Karpas-422 (cell line): ENCODE results near the gene FAM131C. TPM values are rescaled to one million over a fixed set of nuclear protein-coding genes. Genes with fewer than 3 reads are reported as not detected.

Experiments
- DNase-seq: peaks from one replicate; pipeline ENCODE4 v3.0.0-alpha.2; 2015
- H2AFZ ChIP-seq: fragments of 200-600 bp; sonication (generic); 2 replicates; pipeline ENCODE4 v1.6.1; 2014; ENCODE audit warnings: antibody characterized with exemption, low read length, mixed read lengths
- H3K27ac ChIP-seq: fragments of 200-600 bp; sonication (generic); 2 replicates; pipeline ENCODE4 v1.5.1; 2014; ENCODE audit warnings: mild to moderate bottlenecking, low read length, moderate library complexity
- H3K27me3 ChIP-seq: fragments of 200-600 bp; sonication (generic); 2 replicates; pipeline ENCODE4 v1.6.1; 2014; ENCODE audit warnings: low read length, mixed read lengths
- H3K36me3 ChIP-seq: fragments of 200-600 bp; sonication (generic); 2 replicates; pipeline ENCODE4 v1.6.1; 2014; ENCODE audit warnings: low read length, mixed read lengths; ENCODE audit not compliant: insufficient read depth
- H3K4me1 ChIP-seq: fragments of 200-600 bp; sonication (generic); 2 replicates; pipeline ENCODE4 v1.6.1; 2014; ENCODE audit warnings: mild to moderate bottlenecking, low read length, mixed read lengths
- H3K4me2 ChIP-seq: fragments of 200-600 bp; sonication (generic); 2 replicates; pipeline ENCODE4 v1.6.1; 2014; ENCODE audit warnings: low read length, low read depth, mild to moderate bottlenecking; ENCODE audit not compliant: poor library complexity, severe bottlenecking
- H3K4me3 ChIP-seq: fragments of 200-600 bp; sonication (generic); 2 replicates; pipeline ENCODE4 v1.5.1; 2014; ENCODE audit warnings: mild to moderate bottlenecking, antibody characterized with exemption, low read length, mixed read lengths
- H3K79me2 ChIP-seq: fragments of 200-600 bp; sonication (generic); 2 replicates; pipeline ENCODE4 v1.6.1; 2014; ENCODE audit warnings: mild to moderate bottlenecking, low read length, mixed read lengths
- H3K9ac ChIP-seq: fragments of 200-600 bp; sonication (generic); 2 replicates; pipeline ENCODE4 v1.6.0; 2014; ENCODE audit warnings: low read length
- H3K9me2 ChIP-seq: fragments of 200-600 bp; sonication (generic), shearing (Covaris generic); replicated peaks from 2 replicates; pipeline ENCODE4 v1.6.0; 2014; ENCODE audit warnings: mild to moderate bottlenecking, low read length, moderate library complexity; ENCODE audit not compliant: insufficient read depth
- H3K9me3 ChIP-seq: fragments of 300-700, 200-600 bp; sonication (generic); 2 replicates; pipeline ENCODE4 v1.6.1; 2014; ENCODE audit warnings: low read length, mixed read lengths
- H4K20me1 ChIP-seq: fragments of 200-600 bp; sonication (generic); 2 replicates; pipeline ENCODE4 v1.6.1; 2014; ENCODE audit warnings: mild to moderate bottlenecking, antibody characterized with exemption, low read length, low read depth; ENCODE audit not compliant: insufficient read depth
- total RNA-seq: library from RNA; depleted of rRNA; stranded (reverse); fragments of >200 nt; shearing (Covaris generic); gene quantifications from 2 replicates; pipeline ENCODE4 v1.2.3, GENCODE V29; 2014; ENCODE audit warnings: low replicate concordance

FAM131C gene
- total RNA-seq, 1 experiment from 2014 or later: not detected

DNA sequence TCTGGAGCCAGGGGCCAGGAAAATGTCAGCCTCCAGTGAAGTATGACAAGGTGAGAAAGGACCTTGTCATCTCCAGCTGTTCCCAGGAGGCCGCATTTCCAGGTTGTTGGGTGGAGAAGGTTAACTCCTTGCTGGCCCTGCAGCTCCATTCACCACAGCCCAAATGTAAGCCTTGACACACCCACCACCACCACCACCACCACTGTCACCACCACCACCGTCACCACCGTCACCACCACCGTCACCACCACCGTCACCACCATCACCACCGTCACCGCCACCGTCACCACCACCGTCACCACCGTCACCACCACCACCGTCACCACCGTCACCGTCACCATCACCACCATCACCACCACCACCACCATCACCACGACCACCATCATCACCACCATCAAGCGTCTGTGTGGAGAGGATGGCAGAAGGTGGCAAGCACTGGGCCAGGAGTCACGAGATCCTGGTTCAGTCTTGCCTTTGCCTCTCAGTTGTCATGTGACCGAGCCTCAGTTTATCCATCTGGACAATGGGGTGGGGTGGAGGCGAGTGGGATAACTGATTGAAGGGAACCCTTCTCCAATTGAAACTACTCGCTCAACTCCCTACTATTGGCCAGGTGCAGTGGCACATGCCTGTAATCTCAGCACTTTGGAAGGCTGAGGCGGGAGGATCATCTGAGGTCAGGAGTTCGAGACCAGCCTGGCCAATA lies 21.2 kb upstream of the FAM131C start:
- no peak overlapping the region for H3K27ac ChIP-seq
- H3K9me3 ChIP-seq: no peaks in the 10 kb centered on the region
- no peaks in the 10 kb centered on the region for H3K4me1 ChIP-seq
- no peak overlapping the region for H3K9ac ChIP-seq
- no peak overlapping the region for H2AFZ ChIP-seq
- no peaks in the 10 kb centered on the region for H3K79me2 ChIP-seq
- H3K9me2 ChIP-seq: no peaks in the 10 kb centered on the region
- H3K4me2 ChIP-seq: no peak overlapping the region
- H3K27me3 ChIP-seq: no peaks in the 10 kb centered on the region
- H3K4me3 ChIP-seq: no peak overlapping the region
- DNase-seq: no peak
- H3K36me3 ChIP-seq: no peaks in the 10 kb centered on the region
- peaks cover 3% of the 10 kb centered on the region; the same call in 1 of the 2 replicates for H4K20me1 ChIP-seq

DNA sequence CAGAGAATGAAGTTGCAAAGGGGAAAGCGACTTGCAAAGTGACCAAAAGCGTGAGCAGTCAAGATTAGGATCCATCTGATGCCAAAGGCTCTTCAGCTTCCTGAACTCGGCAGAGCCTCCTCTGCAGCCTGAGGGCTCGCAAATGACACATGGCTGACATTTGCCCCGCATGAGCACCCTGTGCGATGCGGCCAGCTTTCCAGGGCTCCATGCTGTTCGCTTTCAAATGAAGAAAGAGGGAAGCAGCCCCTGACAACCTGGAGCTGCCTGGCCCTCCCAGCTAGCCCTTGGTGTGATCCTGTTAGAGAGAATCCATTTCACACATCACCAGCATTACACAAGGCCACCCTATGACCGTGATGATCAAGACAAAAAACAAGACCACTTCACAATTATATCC lies 20.2 kb upstream of the FAM131C start:
- H3K79me2 ChIP-seq: no peaks in the 10 kb centered on the region
- H4K20me1 ChIP-seq: peaks cover 3% of the 10 kb centered on the region; the same call in 1 of the 2 replicates
- H3K4me3 ChIP-seq: no peak overlapping the region
- DNase-seq: no peak
- H3K4me1 ChIP-seq: peaks cover 7% of the 10 kb centered on the region
- no peak overlapping the region for H2AFZ ChIP-seq
- H3K36me3 ChIP-seq: no peaks in the 10 kb centered on the region
- no peak overlapping the region for H3K4me2 ChIP-seq
- no peaks in the 10 kb centered on the region for H3K9me3 ChIP-seq
- H3K27me3 ChIP-seq: no peaks in the 10 kb centered on the region
- H3K9me2 ChIP-seq: no peaks in the 10 kb centered on the region
- H3K9ac ChIP-seq: no peak overlapping the region
- H3K27ac ChIP-seq: no peak overlapping the region

DNA sequence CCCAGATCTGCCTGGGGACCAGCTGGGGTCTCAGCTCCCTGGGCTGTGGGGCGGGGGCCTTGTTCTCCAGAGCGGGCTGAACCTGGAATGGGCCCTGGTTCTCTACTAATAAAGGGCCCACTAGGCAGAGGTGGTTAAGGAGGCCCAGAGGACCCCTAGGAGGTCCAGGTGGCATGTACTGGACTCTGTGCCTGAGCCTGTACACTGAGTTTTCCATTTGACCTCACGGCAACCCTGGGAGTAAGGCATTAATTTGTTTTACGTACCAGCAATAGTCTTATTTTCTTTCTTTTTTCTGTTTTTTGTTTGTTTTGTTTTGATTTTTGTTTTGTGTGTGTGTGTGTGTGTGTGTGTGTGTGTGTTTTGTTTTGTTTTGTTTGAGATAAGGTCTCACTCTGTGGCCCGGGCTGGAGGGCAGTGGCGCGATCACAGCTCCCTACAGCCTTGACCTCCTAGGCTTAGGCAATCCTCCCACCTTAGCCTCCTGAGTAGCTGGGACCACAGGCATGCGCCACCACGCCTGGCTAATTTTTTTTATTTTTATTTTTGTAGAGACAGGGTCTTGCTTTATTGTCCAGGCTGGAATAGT lies 19.6 kb upstream of the FAM131C start:
- Histone ChIP-seq H4K20me1 (peaks cover 3% of the 10 kb centered on the region; the same call in 1 of the 2 replicates), H3K36me3 (no peaks in the 10 kb centered on the region), H3K4me3 (no peak overlapping the region), H3K4me1 (peaks cover 11% of the 10 kb centered on the region), H3K9me2 (no peaks in the 10 kb centered on the region), H3K27me3 (no peaks in the 10 kb centered on the region), H3K27ac (no peak overlapping the region), H3K79me2 (no peaks in the 10 kb centered on the region), H3K9ac (no peak overlapping the region), H2AFZ (no peak overlapping the region), H3K4me2 (no peak overlapping the region), H3K9me3 (no peaks in the 10 kb centered on the region)
- peak; percentile 19 for DNase-seq

DNA sequence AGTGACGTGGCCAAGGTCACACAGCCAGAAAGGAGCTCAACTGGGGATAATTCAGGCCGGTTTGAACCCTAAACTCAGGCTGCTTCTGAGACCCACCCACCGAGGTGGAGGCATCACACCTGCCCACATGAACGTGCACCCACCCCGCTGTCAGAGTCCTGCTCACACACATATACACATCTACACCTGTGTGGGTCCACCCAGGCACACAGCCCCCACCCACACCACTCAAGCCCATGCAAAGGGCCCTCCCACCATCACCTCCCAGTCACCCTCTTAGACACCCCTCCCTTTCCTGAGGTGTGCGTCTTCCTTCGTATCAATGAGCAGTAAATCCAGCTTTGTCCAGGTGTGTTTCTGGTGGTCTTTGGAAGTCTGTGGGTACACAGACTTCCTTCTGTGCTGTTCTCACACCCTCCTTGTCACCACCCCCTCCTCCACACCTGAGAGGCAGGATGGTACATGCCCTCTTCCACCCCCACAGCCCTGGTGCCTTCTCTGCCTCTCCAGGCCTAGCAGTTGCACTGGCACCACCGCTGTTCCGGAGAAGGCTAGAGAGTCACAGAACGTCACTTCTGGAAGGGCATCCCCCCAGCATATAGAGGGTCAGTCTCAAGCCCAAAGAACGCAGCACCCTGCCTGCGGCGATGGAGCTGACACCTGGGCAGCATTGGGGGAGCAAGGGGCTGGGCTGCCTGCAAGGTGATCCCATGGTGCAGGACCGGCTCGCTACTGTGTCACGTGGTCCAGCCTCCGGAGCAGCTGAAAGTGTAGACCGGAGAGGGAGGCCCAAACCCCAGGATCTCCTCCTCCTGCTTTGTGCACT lies 18.9 kb upstream of the FAM131C start:
- Histone ChIP-seq H3K79me2 (no peaks in the 10 kb centered on the region), H3K27me3 (no peaks in the 10 kb centered on the region), H3K9me2 (no peaks in the 10 kb centered on the region), H3K4me2 (no peak overlapping the region), H4K20me1 (peaks cover 3% of the 10 kb centered on the region; the same call in 1 of the 2 replicates), H3K36me3 (no peaks in the 10 kb centered on the region), H2AFZ (no peak overlapping the region), H3K27ac (no peak overlapping the region), H3K9me3 (no peaks in the 10 kb centered on the region), H3K9ac (no peak overlapping the region), H3K4me3 (no peak overlapping the region), H3K4me1 (peaks cover 11% of the 10 kb centered on the region)
- peak; percentile 34 for DNase-seq

DNA sequence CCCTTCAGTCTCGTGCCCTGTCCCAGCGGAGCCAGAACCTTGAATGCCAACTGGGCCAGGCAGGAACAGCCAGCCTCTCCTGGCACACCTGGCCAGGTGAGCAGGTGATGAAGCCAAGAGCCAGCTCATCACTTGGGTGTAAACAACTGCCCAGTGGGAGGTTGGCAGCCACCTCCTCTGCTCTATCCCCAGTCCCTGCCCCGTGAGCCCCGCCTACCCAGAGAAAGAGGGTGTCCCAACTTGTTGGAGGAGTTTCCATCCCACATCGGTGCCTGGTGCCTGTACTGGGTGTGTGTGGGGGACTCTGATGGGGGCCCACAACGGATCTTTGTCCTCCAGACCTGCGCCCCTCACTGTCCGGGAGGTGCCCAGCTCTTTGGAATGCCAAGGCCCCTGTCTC lies 17.8 kb upstream of the FAM131C start:
- no peak for DNase-seq
- H3K9ac ChIP-seq: no peak overlapping the region
- H3K27ac ChIP-seq: no peak overlapping the region

DNA sequence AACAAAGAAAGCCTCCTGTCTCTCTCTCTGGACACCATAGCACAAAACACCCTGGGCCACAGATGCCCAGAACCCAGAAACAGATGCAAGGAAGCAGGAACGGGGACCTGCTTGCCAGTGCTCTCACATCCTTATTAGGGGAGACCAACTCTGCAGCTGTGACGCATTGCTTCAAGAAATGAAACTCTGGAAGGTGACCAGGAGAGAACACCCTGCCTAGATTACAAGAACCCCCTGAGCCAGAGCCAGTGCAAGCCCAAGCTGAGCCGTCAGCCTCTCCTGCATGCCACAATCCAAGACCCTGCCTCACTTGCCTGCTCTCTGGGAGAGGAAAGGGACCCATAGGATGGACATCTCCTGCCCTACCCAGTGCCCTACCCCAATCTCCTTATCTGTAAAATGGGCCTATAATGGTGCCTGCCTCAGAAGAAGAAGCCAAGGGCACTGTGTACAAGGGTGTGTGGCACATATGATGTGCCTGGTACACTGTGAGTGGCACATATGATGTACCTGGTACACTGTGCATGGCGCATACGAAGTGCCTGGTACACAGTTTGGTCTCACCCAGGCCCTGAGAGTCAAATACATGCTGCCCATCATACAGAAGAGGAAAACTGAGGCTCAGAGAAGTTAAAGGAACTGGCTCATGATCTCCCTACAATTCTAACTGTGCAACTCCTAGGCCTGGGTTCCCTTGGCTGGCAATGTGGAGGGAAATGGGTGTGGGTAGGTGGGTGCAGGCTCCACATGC lies 16.8 kb upstream of the FAM131C start:
- no peaks in the 10 kb centered on the region for H3K27me3 ChIP-seq
- H3K9ac ChIP-seq: no peak overlapping the region
- H3K9me2 ChIP-seq: no peaks in the 10 kb centered on the region
- H3K4me2 ChIP-seq: no peak overlapping the region
- peaks cover 11% of the 10 kb centered on the region for H3K4me1 ChIP-seq
- H3K79me2 ChIP-seq: no peaks in the 10 kb centered on the region
- peak; percentile 37 for DNase-seq
- no peaks in the 10 kb centered on the region for H3K36me3 ChIP-seq
- no peak overlapping the region for H3K4me3 ChIP-seq
- no peak overlapping the region for H3K27ac ChIP-seq
- H3K9me3 ChIP-seq: no peaks in the 10 kb centered on the region
- H4K20me1 ChIP-seq: no peaks in the 10 kb centered on the region
- H2AFZ ChIP-seq: no peak overlapping the region

More for the DNA sequence above, 17.8 kb upstream of the FAM131C start:
- no peak overlapping the region for H3K4me3 ChIP-seq
- no peaks in the 10 kb centered on the region for H3K27me3 ChIP-seq
- peaks cover 11% of the 10 kb centered on the region for H3K4me1 ChIP-seq
- no peaks in the 10 kb centered on the region for H3K9me2 ChIP-seq
- no peak overlapping the region for H2AFZ ChIP-seq
- H3K4me2 ChIP-seq: no peak overlapping the region
- no peaks in the 10 kb centered on the region for H3K36me3 ChIP-seq
- H4K20me1 ChIP-seq: peaks cover 1% of the 10 kb centered on the region; the same call in 1 of the 2 replicates
- no peaks in the 10 kb centered on the region for H3K9me3 ChIP-seq
- no peaks in the 10 kb centered on the region for H3K79me2 ChIP-seq

DNA sequence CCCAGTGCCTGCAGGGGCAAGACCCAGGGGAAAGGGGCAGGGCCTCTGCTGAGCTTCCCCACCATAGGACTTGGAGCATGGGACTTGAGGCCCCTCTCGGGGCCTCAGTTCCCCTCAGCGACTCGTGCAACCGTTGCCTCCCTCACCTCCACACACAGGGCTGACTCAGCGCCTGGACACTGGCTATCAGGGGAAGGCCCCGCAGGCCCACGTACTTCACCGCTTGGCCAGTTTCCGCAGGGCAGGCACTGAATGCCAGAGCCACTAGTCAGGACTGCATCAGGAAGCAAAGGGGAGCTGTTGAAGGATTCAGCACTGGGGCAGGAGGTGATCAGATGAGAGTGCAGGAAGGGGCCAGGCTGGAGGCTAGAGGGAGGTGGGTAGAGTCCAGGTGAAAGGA lies 15.5 kb upstream of the FAM131C start:
- H3K4me2 ChIP-seq: peak overlapping the region; percentile 36
- no peak overlapping the region for H3K9ac ChIP-seq
- H3K79me2 ChIP-seq: no peaks in the 10 kb centered on the region
- no peak overlapping the region for H3K4me3 ChIP-seq
- H2AFZ ChIP-seq: no peak overlapping the region
- peaks cover 11% of the 10 kb centered on the region for H3K4me1 ChIP-seq
- DNase-seq: no peak
- H4K20me1 ChIP-seq: no peaks in the 10 kb centered on the region
- H3K9me3 ChIP-seq: no peaks in the 10 kb centered on the region
- H3K9me2 ChIP-seq: no peaks in the 10 kb centered on the region
- H3K27me3 ChIP-seq: no peaks in the 10 kb centered on the region
- H3K27ac ChIP-seq: no peak overlapping the region
- no peaks in the 10 kb centered on the region for H3K36me3 ChIP-seq
